Neutrophil (primary cell): ENCODE measurements around the gene ARL11.
"Not testable (repeated sequence)": the region's sequence is repeated elsewhere in the genome, so short reads cannot be mapped to it uniquely, and the experiment has no call there.

ENCODE experiments used
- H3K27ac ChIP-seq: fragments of 200-600 bp; sonication (generic); 2 replicates; pipeline ENCODE4 v1.5.1; 2016; ENCODE audit warnings: mild to moderate bottlenecking, moderate library complexity
- H3K27me3 ChIP-seq: fragments of 200-600 bp; sonication (generic); 2 replicates; pipeline ENCODE4 v1.6.0; 2016; ENCODE audit warnings: mild to moderate bottlenecking
- H3K36me3 ChIP-seq: fragments of 200-600 bp; sonication (generic); 2 replicates; pipeline ENCODE4 v1.5.1; 2017
- H3K4me1 ChIP-seq, 2 experiments: fragments of 200-600 bp in 1 of 2; sonication (generic) in 1 of 2; 1 replicate in 1 of 2; 2 replicates in 1 of 2; pipeline versions ENCODE4 v1.5.1 to v1.6.1; 2013 to 2016; ENCODE audit warnings: low read depth in 1 of 2, low read length in 1 of 2, mild to moderate bottlenecking in 1 of 2, moderate library complexity in 1 of 2; ENCODE audit not compliant: control insufficient read depth in 1 of 2, insufficient read depth in 1 of 2
- H3K4me3 ChIP-seq, 2 experiments: fragments of 200-600 bp in 1 of 2; sonication (generic) in 1 of 2; 1 replicate in 1 of 2; 2 replicates in 1 of 2; pipeline ENCODE4 v1.5.1; 2013 to 2016; ENCODE audit warnings: low read depth in 1 of 2, low read length in 1 of 2, mild to moderate bottlenecking in 1 of 2, moderate library complexity in 1 of 2
- H3K9me3 ChIP-seq: fragments of 200-600 bp; sonication (generic); 2 replicates; pipeline ENCODE4 v1.5.1; 2016
- TF ChIP-seq, protein P1 (sequence below): fragments of 200-600 bp; sonication (generic); IDR thresholded peaks from 2 replicates; pipeline ENCODE4 v1.5.1; 2016; ENCODE audit warnings: antibody characterized with exemption

The ARL11 gene

DNA sequence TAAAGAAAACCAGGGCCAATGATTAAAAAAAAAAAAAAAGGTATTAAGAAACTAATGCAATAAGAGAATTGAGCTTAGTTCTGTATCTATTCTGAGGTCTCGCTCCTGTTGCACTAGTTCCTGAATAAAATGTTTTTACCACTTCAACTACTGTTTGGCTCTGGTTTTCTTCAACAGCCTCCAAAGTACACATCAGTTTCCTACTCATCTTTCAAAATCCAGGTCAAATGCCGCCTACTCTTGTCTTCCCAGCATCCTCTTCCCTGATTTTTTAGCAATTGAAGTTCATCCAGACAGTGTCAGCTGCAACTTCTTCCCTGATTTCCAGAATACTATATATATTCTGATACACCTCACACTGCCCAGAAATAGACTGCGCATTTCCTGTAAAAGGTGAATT, 41.6 kb upstream of the ARL11 start:
- TF ChIP-seq, protein P1, sequence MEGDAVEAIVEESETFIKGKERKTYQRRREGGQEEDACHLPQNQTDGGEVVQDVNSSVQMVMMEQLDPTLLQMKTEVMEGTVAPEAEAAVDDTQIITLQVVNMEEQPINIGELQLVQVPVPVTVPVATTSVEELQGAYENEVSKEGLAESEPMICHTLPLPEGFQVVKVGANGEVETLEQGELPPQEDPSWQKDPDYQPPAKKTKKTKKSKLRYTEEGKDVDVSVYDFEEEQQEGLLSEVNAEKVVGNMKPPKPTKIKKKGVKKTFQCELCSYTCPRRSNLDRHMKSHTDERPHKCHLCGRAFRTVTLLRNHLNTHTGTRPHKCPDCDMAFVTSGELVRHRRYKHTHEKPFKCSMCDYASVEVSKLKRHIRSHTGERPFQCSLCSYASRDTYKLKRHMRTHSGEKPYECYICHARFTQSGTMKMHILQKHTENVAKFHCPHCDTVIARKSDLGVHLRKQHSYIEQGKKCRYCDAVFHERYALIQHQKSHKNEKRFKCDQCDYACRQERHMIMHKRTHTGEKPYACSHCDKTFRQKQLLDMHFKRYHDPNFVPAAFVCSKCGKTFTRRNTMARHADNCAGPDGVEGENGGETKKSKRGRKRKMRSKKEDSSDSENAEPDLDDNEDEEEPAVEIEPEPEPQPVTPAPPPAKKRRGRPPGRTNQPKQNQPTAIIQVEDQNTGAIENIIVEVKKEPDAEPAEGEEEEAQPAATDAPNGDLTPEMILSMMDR = no peak
- peaks cover 5% of the 10 kb centered on the region for H3K27me3 ChIP-seq
- no peaks in the 10 kb centered on the region for H3K9me3 ChIP-seq
- no peaks in the 10 kb centered on the region for H3K36me3 ChIP-seq
- peaks cover 14 to 16% of the 10 kb centered on the region in 2 experiments for H3K4me1 ChIP-seq
- H3K4me3 ChIP-seq = no peak overlapping the region
- no peak overlapping the region for H3K27ac ChIP-seq

DNA sequence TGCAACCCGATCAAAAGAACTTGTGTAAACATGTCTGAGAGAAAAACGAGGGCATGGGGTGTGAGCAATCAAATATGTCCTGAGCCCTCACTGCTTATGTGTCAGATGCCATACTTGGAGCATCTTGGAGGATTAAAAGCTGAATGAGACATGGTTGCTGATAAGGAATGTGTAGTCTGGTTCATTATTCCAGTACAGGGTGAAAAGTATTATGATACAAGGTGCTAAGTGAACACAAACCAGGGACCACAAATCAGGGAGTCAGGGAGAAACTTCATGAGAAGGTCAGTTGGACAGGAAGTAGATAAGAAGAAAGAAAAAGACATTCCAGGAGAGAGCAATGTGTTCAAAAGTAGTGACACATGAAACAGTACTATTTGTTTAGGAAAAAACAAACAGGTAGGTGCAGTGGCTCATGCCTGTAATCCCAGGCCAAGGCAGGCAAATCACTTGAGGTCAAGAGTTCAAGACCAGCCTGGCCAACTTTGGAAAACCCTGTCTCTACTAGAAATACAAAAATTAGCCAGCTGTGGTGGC, 40.9 kb upstream of the ARL11 start:
- Histone ChIP-seq H3K27me3 (peaks cover 5% of the 10 kb centered on the region), H3K27ac (no peak overlapping the region), H3K4me1 (peaks cover 14 to 16% of the 10 kb centered on the region in 2 experiments), H3K36me3 (no peaks in the 10 kb centered on the region), H3K4me3 (no peak overlapping the region), H3K9me3 (no peaks in the 10 kb centered on the region)
- TF ChIP-seq, protein P1 = no peak

DNA sequence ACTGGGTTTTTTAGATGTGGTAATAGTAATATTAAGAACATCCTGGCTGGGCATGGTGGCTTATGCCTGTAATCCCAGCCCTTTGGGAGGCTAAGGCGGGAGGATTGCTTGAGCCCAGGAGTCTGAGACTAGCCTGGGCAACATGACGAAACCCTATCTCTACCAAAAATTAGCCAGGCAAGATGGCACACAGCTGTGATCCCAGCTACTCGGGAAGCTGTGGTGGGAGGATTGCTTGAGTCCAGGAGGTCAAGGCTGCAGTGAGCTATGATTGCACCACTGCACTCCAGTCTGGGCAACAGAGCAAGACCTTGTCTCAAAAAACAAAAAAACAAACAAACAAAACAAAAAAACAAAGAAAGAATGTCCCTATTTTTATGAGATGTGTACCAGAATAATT, 37.6 kb upstream of the ARL11 start:
- not testable (repeated sequence) for H3K27me3 ChIP-seq, H3K4me1 ChIP-seq, H3K9me3 ChIP-seq, H3K4me3 ChIP-seq, H3K36me3 ChIP-seq, H3K27ac ChIP-seq

GRCh38 chr13:49593876-49594275, 34.4 kb upstream of the ARL11 start:
- H3K4me1 ChIP-seq, H3K27me3 ChIP-seq, H3K27ac ChIP-seq, H3K4me3 ChIP-seq, H3K9me3 ChIP-seq, H3K36me3 ChIP-seq: not testable (repeated sequence)

DNA sequence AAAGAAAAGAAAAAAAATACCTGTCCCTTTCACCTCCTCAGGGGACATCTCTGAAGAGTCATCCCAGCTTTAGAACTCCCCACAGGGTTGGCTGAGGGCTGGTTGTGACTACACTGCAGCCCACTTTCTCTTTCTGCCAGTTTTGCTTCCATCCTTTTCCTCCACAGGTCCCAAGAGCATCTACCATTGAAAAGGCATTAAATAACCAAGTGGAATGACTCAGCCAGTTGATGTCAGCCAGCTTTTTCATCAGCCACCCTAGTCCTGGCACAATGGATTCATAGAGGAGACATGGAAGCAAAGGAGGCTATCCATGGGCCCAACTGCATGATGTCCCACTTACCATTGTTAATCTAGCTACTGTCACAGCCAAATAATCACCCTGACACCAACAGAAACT, 33.7 kb upstream of the ARL11 start:
- no peaks in the 10 kb centered on the region for H3K27me3 ChIP-seq
- no peaks in the 10 kb centered on the region for H3K9me3 ChIP-seq
- TF ChIP-seq, protein P1 = no peak
- no peak overlapping the region for H3K4me3 ChIP-seq
- H3K36me3 ChIP-seq = no peaks in the 10 kb centered on the region
- no peaks in the 10 kb centered on the region for H3K4me1 ChIP-seq
- no peak overlapping the region for H3K27ac ChIP-seq

- Histone ChIP-seq H3K9me3 (no peaks in the 10 kb centered on the region), H3K4me1 (no peaks in the 10 kb centered on the region), H3K36me3 (no peaks in the 10 kb centered on the region), H3K4me3 (no peak overlapping the region), H3K27me3 (no peaks in the 10 kb centered on the region), H3K27ac (no peak overlapping the region)
- TF ChIP-seq, protein P1 = no peak
Measured at GRCh38 chr13:49596221-49596620, 32.1 kb upstream of the ARL11 start.
